CD4-positive, CD25-positive, alpha-beta regulatory T cell (primary cell): ENCODE data around the gene BLNK. TPM values are rescaled to one million over a fixed set of nuclear protein-coding genes. Genes with fewer than 3 reads are reported as not detected.
"Not testable (repeated sequence)": the region's sequence is repeated elsewhere in the genome, so short reads cannot be mapped to it uniquely, and the experiment has no call there.

Experiments used
- ATAC-seq, 2 donors: fragments of 150-1000 bp; cut with Tn5 transposase; one replicate each; pipeline ENCODE4 v1.10.0; 2021; ENCODE audit warnings: low read depth in 2 of 2, moderate number of reproducible peaks in 2 of 2, moderate library complexity in 1 of 2
- DNase-seq, 3 donors: peaks; one replicate each; pipeline versions ENCODE4 v3.0.0 to v3.0.0-alpha.2; 2012 to 2022; ENCODE audit warnings: mixed read lengths in 1 of 3
- H3K27ac ChIP-seq: one replicate; pipeline ENCODE4 v1.7.0; 2013; ENCODE audit warnings: mild to moderate bottlenecking, low read length; ENCODE audit not compliant: insufficient read depth, poor library complexity, severe bottlenecking
- H3K27me3 ChIP-seq: one replicate; pipeline ENCODE4 v1.7.0; 2013; ENCODE audit warnings: low read length; ENCODE audit not compliant: control insufficient read depth, insufficient read depth
- H3K36me3 ChIP-seq: one replicate; pipeline ENCODE4 v1.7.0; 2013; ENCODE audit warnings: mild to moderate bottlenecking, low read length, moderate library complexity; ENCODE audit not compliant: control insufficient read depth, insufficient read depth
- H3K4me1 ChIP-seq: 2 replicates; pipeline ENCODE4 v1.7.0; 2013; ENCODE audit warnings: mild to moderate bottlenecking, low read length; ENCODE audit not compliant: insufficient read depth, control insufficient read depth, poor library complexity, severe bottlenecking
- H3K4me3 ChIP-seq: one replicate; pipeline ENCODE4 v1.7.0; 2013; ENCODE audit warnings: low read depth, mild to moderate bottlenecking, low read length, moderate library complexity
- H3K9me3 ChIP-seq, 2 experiments: 1 replicate in 1 of 2; 2 replicates in 1 of 2; pipeline ENCODE4 v1.7.0; 2013; ENCODE audit warnings: low read length in 2 of 2, mild to moderate bottlenecking in 1 of 2, moderate library complexity in 1 of 2; ENCODE audit not compliant: control insufficient read depth in 2 of 2
- H3K27ac Mint-ChIP-seq, 3 donors: one replicate each; pipeline ENCODE4 v1.8.0; 2020 to 2022; ENCODE audit warnings: mild to moderate bottlenecking in 3 of 3, mixed read lengths in 3 of 3, moderate library complexity in 2 of 3
- H3K27me3 Mint-ChIP-seq: one replicate; pipeline ENCODE4 v1.8.0; 2022; ENCODE audit warnings: mild to moderate bottlenecking, mixed read lengths
- H3K36me3 Mint-ChIP-seq: one replicate; pipeline ENCODE4 v1.8.0; 2020; ENCODE audit warnings: mixed read lengths
- H3K4me1 Mint-ChIP-seq, 4 donors: one replicate each; pipeline ENCODE4 v1.8.0; 2020 to 2022; ENCODE audit warnings: mixed read lengths in 4 of 4, mild to moderate bottlenecking in 1 of 4
- H3K4me3 Mint-ChIP-seq, 4 donors: one replicate each; pipeline ENCODE4 v1.8.0; 2020 to 2022; ENCODE audit warnings: mild to moderate bottlenecking in 4 of 4, mixed read lengths in 4 of 4, moderate library complexity in 3 of 4
- H3K9me3 Mint-ChIP-seq, 7 donors: one replicate each; pipeline ENCODE4 v1.8.0; 2020 to 2022; ENCODE audit warnings: mixed read lengths in 7 of 7, mild to moderate bottlenecking in 3 of 7, moderate library complexity in 2 of 7
- polyA plus RNA-seq, 4 donors: library from polyadenylated mRNA; unstranded; fragments of 300-500 nt; fragmentation: Illumina TruSeq; gene quantifications; one replicate each; pipeline ENCODE4 v1.2.3, GENCODE V29; 2021
- total RNA-seq: library from RNA; stranded (reverse); gene quantifications from one replicate; pipeline ENCODE4 v1.2.3, GENCODE V29; 2022

Gene BLNK
- total and polyA plus RNA-seq, 5 donors from 2014 or later, result 0.15 to 0.35 TPM; not detected in 3

DNA sequence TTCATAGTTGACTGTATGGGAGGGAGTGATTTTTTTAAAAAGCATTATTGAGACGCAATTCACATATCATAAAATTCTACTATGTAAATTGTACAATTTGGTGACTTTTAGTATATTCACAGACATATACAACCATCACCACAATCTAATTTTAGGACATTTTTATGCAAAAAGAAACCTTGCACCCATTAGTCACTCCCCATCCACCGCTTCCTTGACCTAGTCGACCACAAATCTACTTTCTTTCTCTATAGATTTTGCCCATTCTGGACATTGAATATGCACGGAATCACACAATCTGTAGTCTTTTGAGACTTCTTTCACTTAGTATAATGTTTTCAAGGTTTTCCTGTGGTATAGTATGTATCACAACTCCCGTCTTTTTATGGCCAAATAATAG is 54.6 kb downstream of the BLNK start:
- no peak for ATAC-seq
- Histone ChIP-seq H3K27me3 (peaks cover 2% of the 10 kb centered on the region), H3K4me3 (no peak overlapping the region), H3K27ac (no peak overlapping the region), H3K4me1 (no peaks in the 10 kb centered on the region), H3K9me3 (no peaks in the 10 kb centered on the region), H3K36me3 (no peaks in the 10 kb centered on the region)
- H3K27ac Mint-ChIP-seq, result no peak overlapping the region
- H3K4me3 Mint-ChIP-seq, result peak overlapping the region in 1 of 4 donors; percentile 40
- no peak for DNase-seq
- no peaks in the 10 kb centered on the region for H3K36me3 Mint-ChIP-seq
- H3K27me3 Mint-ChIP-seq, result peaks cover 34% of the 10 kb centered on the region
- H3K4me1 Mint-ChIP-seq, result no peaks in the 10 kb centered on the region
- H3K9me3 Mint-ChIP-seq, result peaks cover 0 to 3% (median 0%) of the 10 kb centered on the region in 7 donors

DNA sequence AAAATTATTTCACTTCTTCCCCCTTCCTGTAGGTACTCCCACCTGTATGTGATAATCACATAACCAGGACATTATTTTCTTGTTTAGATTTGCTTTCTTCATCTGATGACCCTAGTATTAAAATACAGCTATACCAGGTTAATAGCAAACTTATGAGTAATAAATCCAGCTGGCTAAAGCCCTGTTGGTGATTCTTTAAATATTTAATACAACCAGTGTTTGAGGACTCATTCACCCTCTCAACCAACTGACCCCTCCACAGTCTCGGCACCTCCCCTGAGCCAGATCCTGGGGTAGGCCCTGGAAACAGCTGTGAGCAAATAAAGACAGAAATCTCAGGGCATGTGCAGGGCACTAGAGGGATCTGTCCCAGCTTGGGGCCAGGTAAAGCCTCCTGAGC is 58.5 kb downstream of the BLNK start:
- DNase-seq, result no peak
- Mint-ChIP-seq H3K9me3 (peaks cover 0 to 3% (median 0%) of the 10 kb centered on the region in 7 donors), H3K4me3 (no peak overlapping the region), H3K27me3 (peaks cover 21% of the 10 kb centered on the region), H3K36me3 (no peaks in the 10 kb centered on the region), H3K27ac (no peak overlapping the region), H3K4me1 (no peaks in the 10 kb centered on the region)
- Histone ChIP-seq H3K27ac (no peak overlapping the region), H3K4me1 (no peaks in the 10 kb centered on the region), H3K27me3 (peaks cover 2% of the 10 kb centered on the region), H3K36me3 (no peaks in the 10 kb centered on the region), H3K9me3 (no peaks in the 10 kb centered on the region), H3K4me3 (no peak overlapping the region)
- no peak for ATAC-seq

DNA sequence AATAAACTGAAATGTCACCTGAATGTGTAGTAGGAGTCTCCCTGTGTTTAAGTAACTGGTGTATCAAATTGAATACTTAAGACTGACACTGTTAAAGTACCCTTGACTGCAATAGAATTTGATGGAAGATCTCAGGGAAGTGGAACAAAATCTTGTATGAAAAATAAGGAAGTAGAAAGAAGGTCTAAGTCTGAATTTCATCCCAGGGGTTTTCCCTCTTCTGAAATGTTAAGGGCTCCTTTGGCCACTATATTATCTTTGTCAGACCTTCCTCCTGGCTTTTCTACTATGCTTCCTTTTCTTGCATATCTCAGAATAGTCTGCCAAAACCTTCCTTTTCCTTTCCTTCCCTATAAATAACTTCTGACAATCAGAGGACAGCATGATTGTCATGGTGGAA is 59.6 kb downstream of the BLNK start:
- Histone ChIP-seq H3K27ac (no peak overlapping the region), H3K27me3 (peaks cover 2% of the 10 kb centered on the region), H3K9me3 (no peaks in the 10 kb centered on the region), H3K4me1 (no peaks in the 10 kb centered on the region), H3K36me3 (no peaks in the 10 kb centered on the region), H3K4me3 (no peak overlapping the region)
- no peak overlapping the region for H3K4me3 Mint-ChIP-seq
- peaks cover 21% of the 10 kb centered on the region for H3K27me3 Mint-ChIP-seq
- no peak for DNase-seq
- H3K27ac Mint-ChIP-seq, result no peak overlapping the region
- H3K4me1 Mint-ChIP-seq, result no peaks in the 10 kb centered on the region
- no peaks in the 10 kb centered on the region for H3K36me3 Mint-ChIP-seq
- no peak for ATAC-seq
- peaks cover 0 to 2% (median 0%) of the 10 kb centered on the region in 7 donors for H3K9me3 Mint-ChIP-seq

DNA sequence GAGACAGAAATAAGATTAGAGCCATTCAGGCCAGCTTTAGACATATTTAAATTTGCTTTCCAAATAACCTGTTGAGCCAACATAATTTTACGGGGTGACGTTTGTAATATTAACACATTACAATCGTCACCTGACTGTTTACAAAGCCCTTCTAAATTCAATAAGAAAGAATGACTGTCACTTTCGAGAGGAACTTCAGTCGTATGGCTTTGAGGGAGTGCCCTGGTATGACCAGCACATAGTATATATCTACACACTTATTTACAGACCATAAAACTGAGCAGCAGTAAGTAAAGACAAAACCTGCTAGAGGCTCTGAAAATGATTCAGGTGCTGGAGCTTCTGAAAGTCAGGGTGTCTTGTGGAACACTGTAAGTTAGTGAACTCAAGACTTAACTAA is 62.4 kb downstream of the BLNK start:
- H3K36me3 Mint-ChIP-seq, result no peaks in the 10 kb centered on the region
- ATAC-seq, result no peak
- Histone ChIP-seq H3K27me3 (peaks cover 5% of the 10 kb centered on the region), H3K9me3 (no peaks in the 10 kb centered on the region), H3K4me1 (no peaks in the 10 kb centered on the region), H3K27ac (no peak overlapping the region), H3K36me3 (no peaks in the 10 kb centered on the region), H3K4me3 (no peak overlapping the region)
- H3K4me3 Mint-ChIP-seq, result no peak overlapping the region
- H3K4me1 Mint-ChIP-seq, result no peaks in the 10 kb centered on the region
- no peak for DNase-seq
- H3K27me3 Mint-ChIP-seq, result peaks cover 27% of the 10 kb centered on the region
- H3K9me3 Mint-ChIP-seq, result peaks cover 0 to 1% (median 0%) of the 10 kb centered on the region in 7 donors
- no peak overlapping the region for H3K27ac Mint-ChIP-seq

DNA sequence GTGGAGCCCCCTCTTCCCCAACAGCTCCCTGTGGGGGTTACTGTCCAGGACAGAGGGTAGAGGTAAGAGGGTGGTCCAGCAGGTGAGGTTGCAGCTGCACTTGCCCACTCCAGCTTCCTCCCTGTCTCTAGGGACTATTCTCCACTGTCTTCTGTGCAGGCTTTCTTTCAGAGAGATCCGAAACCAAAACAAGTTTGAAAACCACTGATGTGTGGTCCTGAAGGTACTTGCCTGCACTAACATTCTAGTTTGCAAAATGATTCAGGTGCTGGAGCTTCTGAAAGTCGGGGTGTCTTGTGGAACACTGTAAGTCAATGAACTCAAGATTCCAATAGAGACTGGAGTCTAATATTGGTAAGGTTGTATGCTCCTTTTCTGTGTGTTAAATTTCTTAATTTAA is 63.1 kb downstream of the BLNK start:
- no peak for ATAC-seq
- DNase-seq, result no peak
- peaks cover 21% of the 10 kb centered on the region for H3K27me3 Mint-ChIP-seq
- no peaks in the 10 kb centered on the region for H3K36me3 Mint-ChIP-seq
- no peaks in the 10 kb centered on the region for H3K36me3 ChIP-seq
- no peaks in the 10 kb centered on the region for H3K4me1 Mint-ChIP-seq
- H3K27ac ChIP-seq, result no peak overlapping the region
- peaks cover 3% of the 10 kb centered on the region for H3K27me3 ChIP-seq
- H3K4me3 ChIP-seq, result no peak overlapping the region
- H3K4me1 ChIP-seq, result no peaks in the 10 kb centered on the region
- no peak overlapping the region for H3K4me3 Mint-ChIP-seq
- H3K27ac Mint-ChIP-seq, result no peak overlapping the region
- H3K9me3 Mint-ChIP-seq, result peaks cover 0 to 1% (median 0%) of the 10 kb centered on the region in 7 donors
- H3K9me3 ChIP-seq, result no peaks in the 10 kb centered on the region

DNA sequence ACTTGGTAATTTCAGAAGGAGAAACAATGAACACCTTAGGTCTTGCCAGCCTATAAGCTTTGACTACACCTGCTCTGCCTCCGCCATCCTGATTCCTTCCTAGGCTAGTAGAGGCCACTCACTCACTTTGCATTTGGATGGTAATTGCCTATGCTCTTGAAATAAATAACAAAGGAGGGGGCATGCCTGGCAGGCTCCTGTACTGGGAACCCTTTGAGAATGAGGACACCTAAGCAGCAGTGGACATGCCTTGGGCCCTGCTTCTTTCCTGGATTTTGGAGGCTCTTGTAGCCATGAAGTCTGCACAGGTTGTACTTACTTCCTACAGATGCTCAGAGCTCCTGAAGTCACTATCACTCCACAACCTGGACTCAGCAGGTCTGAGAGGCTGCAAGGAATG is 65.8 kb downstream of the BLNK start:
- no peaks in the 10 kb centered on the region for H3K4me1 Mint-ChIP-seq
- no peak for ATAC-seq

DNA sequence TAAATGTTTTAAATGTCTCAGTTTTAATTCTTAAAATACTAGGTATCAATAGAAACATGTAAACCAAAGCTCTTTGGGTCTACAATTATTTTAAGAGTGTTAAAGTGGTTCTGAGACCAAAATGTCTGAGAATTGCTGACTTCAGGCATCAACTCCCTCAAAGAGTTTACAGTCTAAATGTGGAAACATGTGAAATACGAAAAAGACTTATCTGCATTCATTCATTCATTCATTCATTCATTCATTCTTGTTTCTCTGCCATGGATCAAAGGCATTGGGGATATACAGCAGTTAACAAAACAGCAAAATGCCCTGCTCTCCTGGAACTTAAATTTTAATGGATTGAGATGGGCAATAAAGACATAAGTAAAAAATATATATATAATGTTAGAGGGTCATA is 69.8 kb downstream of the BLNK start:
- H3K4me1 ChIP-seq, result no peaks in the 10 kb centered on the region
- Mint-ChIP-seq H3K4me1 (no peaks in the 10 kb centered on the region), H3K4me3 (no peak overlapping the region), H3K27ac (no peak overlapping the region), H3K36me3 (no peaks in the 10 kb centered on the region), H3K9me3 (peaks cover 0 to 1% (median 0%) of the 10 kb centered on the region in 7 donors), H3K27me3 (peaks cover 33% of the 10 kb centered on the region)
- peaks cover 12% of the 10 kb centered on the region for H3K27me3 ChIP-seq
- ATAC-seq (no peak), DNase-seq (no peak)
- no peak overlapping the region for H3K4me3 ChIP-seq
- H3K36me3 ChIP-seq, result no peaks in the 10 kb centered on the region
- no peak overlapping the region for H3K27ac ChIP-seq
- H3K9me3 ChIP-seq, result no peaks in the 10 kb centered on the region

More for the DNA sequence above, 65.8 kb downstream of the BLNK start:
- Histone ChIP-seq H3K27me3 (peaks cover 12% of the 10 kb centered on the region), H3K4me1 (no peaks in the 10 kb centered on the region), H3K4me3 (no peak overlapping the region), H3K9me3 (no peaks in the 10 kb centered on the region), H3K27ac (no peak overlapping the region), H3K36me3 (no peaks in the 10 kb centered on the region)
- Mint-ChIP-seq H3K9me3 (no peaks in the 10 kb centered on the region), H3K27me3 (peaks cover 17% of the 10 kb centered on the region), H3K36me3 (no peaks in the 10 kb centered on the region), H3K4me3 (no peak overlapping the region), H3K27ac (no peak overlapping the region)
- no peak for DNase-seq

DNA sequence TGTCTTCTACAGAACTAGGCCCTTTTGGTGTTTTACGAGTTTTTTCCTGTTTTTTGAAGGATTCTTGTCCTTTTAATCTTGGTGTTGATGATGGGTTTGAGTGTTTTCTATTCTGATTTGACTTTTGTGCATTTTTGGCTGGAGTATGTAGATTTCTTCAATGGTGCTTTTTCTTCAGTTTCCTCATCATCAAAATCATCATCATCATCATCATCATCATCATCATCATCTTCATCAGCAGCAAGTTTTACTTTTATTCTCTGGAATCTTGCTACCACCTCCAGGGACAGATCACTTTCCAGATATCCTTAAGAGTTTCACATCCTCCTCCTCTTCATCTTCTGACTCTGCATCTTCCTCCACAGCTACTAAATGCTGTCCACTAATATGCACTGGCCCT is 81.9 kb downstream of the BLNK start:
- not testable (repeated sequence) for DNase-seq, H3K36me3 ChIP-seq, ATAC-seq, H3K4me1 Mint-ChIP-seq, H3K27ac ChIP-seq, H3K9me3 ChIP-seq, H3K4me1 ChIP-seq, H3K4me3 Mint-ChIP-seq, H3K36me3 Mint-ChIP-seq, H3K4me3 ChIP-seq, H3K27ac Mint-ChIP-seq
- H3K27me3 Mint-ChIP-seq, result peaks cover 26% of the 10 kb centered on the region
- peaks cover 0 to 14% (median 5%) of the 10 kb centered on the region in 7 donors for H3K9me3 Mint-ChIP-seq
- H3K27me3 ChIP-seq, result peaks cover 13% of the 10 kb centered on the region
